NOMO-1 treated with dmso at 0.1 percent for 144 hours (cell line): ENCODE data around the gene P2RY6.

Experiments
- DNase-seq: peaks from one replicate; lab custom pipeline; 2025; ENCODE audit not compliant: unreplicated experiment; lab: John Stamatoyannopoulos, UW

P2RY6 gene

DNA sequence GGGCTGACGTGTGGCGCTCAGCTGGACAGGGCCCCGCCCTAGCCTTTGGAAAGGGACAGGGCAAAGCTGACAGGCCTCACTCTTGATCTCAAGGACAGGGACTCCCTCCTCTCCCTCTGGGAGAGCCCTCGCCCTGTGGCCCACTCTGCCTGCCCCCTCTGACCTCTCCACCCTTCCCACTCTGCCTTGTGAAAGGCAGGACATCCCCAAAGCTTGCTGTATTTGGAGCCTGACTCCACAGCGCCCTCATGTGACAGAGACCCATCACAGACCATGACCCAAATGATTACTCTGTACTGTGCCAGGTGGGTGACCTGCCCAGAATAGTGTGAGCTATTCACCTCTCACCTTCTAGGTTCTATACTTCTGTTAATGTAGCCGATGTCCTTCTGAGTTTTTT lies 35.3 kb upstream of the P2RY6 start:
- no peak for DNase-seq

DNA sequence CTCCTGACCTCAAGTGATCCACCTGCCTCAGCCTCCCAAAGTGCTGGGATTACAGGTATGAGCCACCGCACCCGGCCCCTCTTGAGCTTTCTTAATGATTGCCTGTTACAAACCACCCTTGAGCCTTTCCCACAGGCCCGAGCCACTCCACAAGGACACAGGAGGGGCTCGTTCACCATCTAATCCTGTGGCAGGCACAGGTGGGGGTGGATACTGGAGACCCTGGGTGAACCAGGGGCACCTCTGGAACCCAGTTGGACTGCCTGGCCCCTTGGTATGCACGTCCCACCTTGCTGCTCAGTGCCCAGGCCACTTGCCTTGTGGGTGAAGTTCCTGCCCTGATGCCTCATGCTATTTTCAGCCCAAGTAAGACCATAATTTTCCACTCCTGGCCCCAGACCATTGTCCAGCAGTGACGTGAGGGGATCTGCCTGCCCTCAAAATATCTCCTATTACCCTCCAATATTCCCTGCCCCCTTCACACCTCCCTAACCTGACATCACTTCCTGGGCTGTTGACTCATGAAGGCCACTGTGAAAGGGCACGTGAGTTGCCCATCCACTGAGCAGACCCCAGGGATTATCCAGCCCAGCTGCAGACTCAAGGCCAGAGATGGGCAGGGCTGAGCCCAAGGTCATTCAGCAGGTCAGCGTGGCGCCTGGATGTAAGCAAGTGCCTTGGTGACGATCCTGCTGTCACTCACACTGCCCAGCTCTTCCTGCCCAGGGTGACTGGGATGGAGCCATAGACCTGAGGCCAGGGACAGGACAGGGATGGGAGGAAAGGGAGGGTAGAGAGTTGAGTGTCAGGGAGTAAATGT lies 34.5 kb upstream of the P2RY6 start:
- DNase-seq, result no peak

DNA sequence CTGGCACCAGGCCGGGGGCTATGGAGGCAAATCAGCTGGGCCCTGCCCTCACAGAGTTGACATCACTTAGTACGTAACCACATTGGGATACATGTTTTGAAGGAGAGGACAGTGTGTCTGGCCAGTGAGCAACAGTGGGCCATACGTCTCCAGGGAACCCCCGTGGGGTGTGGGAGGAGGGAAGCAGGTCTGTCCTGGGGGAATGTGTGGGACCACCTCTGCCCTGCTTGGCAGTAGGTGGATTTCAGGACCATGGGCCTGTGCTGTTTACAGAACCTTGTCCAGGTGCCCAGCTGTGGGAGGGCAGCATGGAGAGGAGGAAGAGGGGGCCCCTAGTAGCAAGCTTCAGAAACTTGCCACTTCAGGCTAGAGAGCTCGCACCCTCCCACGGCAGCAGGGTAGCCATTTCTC lies 33.0 kb upstream of the P2RY6 start:
- DNase-seq, result no peak

GRCh38 chr11:73239571-73240189 lies 32.5 kb upstream of the P2RY6 start:
- no peak for DNase-seq

GRCh38 chr11:73240190-73240781 lies 31.9 kb upstream of the P2RY6 start:
- DNase-seq, result no peak

DNA sequence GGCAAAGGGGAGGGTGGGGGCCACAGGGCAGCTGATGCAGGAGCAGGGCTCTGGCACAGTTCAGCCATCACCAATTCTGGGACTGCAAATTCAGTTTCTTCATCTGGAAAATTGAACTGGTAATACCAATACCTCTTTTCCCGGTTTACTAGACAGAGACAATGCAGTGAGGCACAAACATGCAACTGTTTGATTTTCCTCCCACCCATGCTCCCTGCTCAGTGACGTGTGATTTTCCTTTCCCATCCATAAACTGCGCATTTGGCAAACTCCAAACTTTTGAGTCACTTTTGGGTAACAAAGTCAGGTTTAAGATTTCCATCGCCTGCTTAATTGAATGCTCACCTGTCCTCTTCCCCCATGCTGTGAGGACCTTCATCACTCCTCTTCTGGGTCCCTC lies 30.8 kb upstream of the P2RY6 start:
- DNase-seq, result no peak

DNA sequence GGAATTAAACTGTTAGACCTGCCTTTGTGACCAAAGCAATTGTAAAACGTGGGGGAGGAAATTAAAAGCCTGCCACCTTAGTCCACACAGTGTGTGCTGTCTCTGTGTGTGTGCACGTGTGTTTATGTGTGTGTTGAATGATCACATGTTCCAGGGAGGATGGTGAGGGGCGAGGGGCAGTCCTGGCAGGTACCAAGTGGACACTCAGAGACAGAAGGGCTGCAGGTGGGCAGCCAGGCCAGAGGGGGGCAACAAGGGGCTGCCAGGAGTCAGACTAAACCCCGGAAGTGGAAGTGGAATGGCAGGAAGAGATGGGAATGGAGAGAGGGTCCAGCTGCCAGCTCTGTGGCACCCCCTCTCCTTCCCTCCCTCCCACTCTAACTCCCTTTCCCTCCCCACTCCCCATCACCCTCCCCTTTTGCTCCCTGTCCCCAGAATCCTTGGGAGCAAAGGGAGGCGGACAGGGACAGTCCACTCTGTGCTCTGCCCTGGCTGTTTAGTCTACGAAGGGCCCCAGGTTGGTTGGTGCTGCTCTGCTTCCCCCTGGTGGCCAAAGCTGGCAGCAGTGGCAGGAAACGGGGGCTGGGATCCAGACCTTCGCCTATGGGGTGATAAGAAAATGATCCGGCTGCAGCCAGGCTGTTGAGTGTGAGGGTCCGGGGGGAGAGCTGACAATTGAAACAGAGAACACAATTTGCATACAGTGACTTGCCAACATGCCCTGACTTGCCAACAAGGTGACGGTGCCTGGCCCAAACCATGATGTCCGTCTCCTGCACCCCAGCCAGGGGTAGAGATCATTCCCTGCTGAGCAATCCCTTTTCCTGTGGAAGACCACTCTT lies 29.7 kb upstream of the P2RY6 start:
- no peak for DNase-seq

DNA sequence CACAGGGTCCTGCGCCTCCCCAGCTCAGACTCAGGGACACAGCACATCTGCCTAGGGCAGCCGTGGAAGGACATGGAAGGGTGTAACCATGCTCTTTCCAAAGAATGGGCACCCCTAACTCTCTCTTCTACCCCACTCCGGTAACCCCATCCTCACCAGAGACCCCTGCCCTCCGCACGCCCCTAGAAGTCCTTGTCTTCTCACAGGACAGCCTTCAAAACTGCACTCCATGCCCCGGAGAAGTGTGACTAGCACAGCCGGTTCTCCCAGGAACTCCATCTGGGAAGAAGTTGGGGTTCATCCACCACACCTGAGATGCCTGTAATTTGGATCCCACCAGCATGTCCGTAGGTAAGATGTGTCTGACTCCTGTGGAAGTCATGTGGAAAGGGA lies 29.0 kb upstream of the P2RY6 start:
- no peak for DNase-seq

DNA sequence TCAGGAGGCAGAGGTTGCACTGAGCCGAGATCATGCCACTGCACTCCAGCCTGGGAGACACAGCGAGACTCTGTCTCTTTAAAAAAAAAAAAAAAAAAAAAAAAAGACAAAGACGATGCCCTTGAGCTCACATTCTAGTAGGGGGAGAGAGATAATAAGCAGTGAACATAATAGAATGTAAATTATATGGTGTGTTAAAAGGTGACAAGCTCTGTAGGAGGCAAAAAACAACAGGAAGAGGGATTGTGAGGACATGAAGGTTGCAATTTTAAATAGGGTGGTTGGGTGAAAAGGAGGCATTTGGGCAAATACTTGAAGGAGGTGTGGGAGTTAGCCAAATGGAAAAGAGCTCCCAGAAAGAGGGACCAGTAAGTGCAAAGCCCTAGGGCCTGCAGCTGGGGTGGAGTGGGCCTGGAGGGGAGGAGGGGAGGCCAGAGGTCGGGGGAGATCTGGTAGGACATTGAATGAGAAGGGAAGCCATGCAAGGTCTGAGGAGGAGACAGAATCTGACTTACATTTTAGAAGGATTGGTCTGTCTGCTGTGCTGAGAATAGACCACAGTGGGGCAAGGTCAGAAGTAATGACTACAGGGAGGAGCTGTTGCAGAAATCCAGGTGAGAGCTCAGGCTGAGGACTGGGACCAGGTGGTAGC lies 27.4 kb upstream of the P2RY6 start:
- no peak for DNase-seq

DNA sequence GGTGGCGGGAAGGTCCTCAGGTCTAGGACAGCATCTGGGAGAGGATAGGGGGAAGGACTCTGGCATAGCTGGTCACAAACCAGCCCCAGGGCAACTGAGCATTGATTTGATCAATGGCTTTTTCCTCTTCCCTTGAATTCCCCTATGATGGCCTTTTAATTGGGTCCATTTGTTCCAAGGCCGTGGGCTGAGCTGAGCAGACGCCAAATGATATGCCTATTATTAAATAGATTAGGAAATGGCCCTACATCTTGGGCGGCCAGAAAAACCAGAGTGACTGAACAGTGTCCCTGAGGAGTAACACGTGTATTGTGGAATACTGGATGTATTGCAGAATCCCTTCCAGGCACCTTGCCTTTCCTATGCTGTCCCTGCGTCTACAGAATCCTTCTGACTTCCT lies 26.7 kb upstream of the P2RY6 start:
- DNase-seq, result no peak

DNA sequence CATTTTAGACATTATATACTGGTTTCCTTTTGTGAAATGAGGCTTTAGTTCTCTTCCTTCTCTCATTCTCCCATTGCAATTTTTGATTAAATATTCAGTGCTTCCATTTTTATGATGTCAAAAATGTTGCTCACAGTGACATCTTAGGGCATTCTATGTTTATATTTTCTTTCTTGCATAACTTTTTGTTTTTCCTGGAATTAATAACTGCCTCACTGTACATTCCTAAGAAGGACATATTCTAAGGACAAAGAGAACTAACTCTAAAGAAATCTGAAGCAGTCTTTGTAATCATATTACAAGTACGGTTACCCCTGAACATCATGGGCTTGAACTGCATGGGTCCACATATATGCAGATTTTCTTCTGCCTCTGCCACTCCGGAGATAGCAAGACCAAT lies 25.8 kb upstream of the P2RY6 start:
- DNase-seq, result no peak

DNA sequence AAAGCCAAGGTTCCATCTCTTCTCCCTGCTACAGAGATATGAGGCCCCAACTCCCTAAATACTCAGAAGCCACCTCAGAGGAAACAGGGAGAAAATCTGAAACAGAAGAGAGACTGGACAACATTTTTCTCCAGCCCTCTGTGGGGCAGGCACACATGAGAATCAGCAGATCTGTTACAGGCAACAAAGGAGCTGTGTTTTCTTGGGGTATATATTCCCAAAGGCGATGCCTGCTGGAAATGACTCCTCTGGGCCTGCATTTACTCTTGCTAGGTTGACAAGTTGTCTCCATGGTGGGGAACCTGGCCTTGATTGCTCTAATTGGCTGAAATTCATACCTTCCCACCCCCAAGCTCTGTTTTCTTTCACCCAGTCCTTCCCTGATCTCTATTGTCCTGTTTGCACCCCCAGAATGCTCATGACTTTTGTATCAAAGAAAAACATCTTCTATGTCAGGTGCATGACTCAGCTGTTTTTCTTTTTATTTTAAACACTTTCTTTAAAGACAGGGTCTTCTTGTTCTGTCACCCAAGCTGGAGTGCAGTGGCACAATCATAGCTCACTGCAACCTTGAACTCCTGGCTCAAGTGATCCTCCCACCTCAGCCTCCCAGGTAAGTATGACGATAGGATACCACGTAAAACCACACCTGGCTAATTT lies 23.5 kb upstream of the P2RY6 start:
- DNase-seq, result no peak

DNA sequence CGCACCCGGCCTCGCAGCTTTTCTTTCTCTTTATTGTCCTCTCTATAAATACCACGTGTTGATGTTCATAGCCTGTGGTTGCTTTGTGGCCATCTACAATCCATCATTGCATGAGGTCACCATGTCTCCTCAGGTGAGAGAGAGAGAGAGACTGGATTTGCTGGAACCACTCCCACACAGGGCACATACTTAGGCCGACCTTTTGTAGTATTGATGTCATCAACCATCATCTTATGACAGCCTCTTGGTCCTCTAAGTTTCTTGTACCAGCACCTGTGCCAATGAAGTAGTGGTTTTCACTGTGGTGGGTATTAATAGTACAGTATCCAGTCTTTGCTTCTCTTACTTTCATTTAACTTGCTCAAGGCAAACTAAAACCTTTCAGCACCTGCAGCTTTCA lies 22.8 kb upstream of the P2RY6 start:
- DNase-seq, result no peak

- peak; percentile 27 for DNase-seq
Measured at GRCh38 chr11:73249853-73250783, 22.0 kb upstream of the P2RY6 start.

DNA sequence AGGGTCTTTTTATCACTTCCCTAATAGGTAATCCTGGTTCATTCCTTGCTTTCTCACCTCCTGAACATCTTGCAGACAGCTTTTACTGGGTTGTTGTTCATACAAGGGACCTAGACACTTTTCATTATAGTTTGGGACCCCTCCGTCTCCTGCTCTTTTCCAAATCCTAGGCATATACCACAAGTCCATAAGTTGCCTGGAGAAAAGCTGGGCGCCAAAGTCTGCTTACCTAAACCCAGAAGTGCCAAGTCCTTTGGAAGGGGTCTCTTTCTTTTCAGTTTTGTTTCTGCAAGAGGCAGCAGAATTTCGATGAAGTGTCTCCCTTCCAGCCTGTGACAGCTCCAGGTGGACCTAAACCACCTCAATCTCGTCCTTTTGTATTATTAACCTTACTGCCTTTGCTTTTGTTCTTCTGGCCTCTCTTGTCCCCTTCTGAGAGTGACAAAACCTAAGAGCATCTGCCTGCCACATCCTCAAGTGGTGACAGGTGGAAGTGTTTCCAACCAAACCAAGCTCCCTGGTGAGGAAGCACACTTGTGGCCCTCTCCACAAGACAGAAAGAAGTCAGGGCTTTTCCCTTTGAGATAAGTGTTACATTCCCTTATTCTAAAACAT lies 19.5 kb upstream of the P2RY6 start:
- DNase-seq, result no peak

GRCh38 chr11:73257342-73258103 lies 14.6 kb upstream of the P2RY6 start:
- DNase-seq, result no peak

GRCh38 chr11:73258104-73259035 lies 13.8 kb upstream of the P2RY6 start:
- no peak for DNase-seq
